Esophagus squamous epithelium (tissue), 4 donors: ENCODE data around the gene IMMP2L.

Experiments used
- POLR2A ChIP-seq, 4 donors: fragments of 450-650 bp; IDR thresholded peaks; one replicate each; pipeline ENCODE4 v1.6.1; 2017; ENCODE audit warnings: antibody characterized with exemption in 4 of 4, mild to moderate bottlenecking in 4 of 4, moderate library complexity in 3 of 4
- TF ChIP-seq, protein P1 (sequence below), 6 experiments: fragments of 450-650 bp in 4 of 6; fragments of 200-600 bp in 2 of 6; sonication (generic) in 2 of 6; IDR thresholded peaks; one replicate each; pipeline ENCODE4 v1.5.1; 2016 to 2019; ENCODE audit warnings: antibody characterized with exemption in 6 of 6, mild to moderate bottlenecking in 4 of 6, moderate library complexity in 4 of 6

DNA sequence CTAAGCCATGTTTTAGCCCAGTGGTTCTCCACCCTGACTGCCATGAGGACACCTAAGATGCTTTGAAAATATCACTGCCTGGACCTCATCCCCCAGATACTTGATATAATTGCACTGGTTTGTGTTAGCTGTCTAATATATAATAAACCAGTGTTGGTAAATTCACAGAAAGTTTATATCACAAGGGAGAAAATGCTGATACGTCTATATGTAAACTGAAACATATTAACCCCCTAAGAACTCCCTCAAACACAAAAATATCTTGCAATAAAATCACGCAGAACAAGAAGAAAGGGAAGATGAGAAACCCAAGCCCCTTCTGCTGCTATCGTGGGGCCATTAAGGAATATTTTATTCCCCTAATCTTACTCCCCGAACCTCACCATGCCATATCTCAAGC lies 8.2 kb downstream of the IMMP2L start:
- TF ChIP-seq POLR2A (IDR thresholded peaks at IDR 0.05): no peak
- TF ChIP-seq, protein P1, sequence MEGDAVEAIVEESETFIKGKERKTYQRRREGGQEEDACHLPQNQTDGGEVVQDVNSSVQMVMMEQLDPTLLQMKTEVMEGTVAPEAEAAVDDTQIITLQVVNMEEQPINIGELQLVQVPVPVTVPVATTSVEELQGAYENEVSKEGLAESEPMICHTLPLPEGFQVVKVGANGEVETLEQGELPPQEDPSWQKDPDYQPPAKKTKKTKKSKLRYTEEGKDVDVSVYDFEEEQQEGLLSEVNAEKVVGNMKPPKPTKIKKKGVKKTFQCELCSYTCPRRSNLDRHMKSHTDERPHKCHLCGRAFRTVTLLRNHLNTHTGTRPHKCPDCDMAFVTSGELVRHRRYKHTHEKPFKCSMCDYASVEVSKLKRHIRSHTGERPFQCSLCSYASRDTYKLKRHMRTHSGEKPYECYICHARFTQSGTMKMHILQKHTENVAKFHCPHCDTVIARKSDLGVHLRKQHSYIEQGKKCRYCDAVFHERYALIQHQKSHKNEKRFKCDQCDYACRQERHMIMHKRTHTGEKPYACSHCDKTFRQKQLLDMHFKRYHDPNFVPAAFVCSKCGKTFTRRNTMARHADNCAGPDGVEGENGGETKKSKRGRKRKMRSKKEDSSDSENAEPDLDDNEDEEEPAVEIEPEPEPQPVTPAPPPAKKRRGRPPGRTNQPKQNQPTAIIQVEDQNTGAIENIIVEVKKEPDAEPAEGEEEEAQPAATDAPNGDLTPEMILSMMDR (IDR thresholded peaks at IDR 0.05): no peak
